ENCODE data around the gene SP110. TPM values are rescaled to one million over a fixed set of nuclear protein-coding genes. Genes with fewer than 3 reads are reported as not detected.

Gene SP110
- total and polyA plus RNA-seq, 11 donors: 7.1 to 44.7 (median 8.3) TPM

- no peak overlapping the region for H3K4me3 ChIP-seq
- H3K9me3 ChIP-seq: no peaks in the 10 kb centered on the region
- DNase-seq (no peak), ATAC-seq (no peak)
- TF ChIP-seq, protein P1, sequence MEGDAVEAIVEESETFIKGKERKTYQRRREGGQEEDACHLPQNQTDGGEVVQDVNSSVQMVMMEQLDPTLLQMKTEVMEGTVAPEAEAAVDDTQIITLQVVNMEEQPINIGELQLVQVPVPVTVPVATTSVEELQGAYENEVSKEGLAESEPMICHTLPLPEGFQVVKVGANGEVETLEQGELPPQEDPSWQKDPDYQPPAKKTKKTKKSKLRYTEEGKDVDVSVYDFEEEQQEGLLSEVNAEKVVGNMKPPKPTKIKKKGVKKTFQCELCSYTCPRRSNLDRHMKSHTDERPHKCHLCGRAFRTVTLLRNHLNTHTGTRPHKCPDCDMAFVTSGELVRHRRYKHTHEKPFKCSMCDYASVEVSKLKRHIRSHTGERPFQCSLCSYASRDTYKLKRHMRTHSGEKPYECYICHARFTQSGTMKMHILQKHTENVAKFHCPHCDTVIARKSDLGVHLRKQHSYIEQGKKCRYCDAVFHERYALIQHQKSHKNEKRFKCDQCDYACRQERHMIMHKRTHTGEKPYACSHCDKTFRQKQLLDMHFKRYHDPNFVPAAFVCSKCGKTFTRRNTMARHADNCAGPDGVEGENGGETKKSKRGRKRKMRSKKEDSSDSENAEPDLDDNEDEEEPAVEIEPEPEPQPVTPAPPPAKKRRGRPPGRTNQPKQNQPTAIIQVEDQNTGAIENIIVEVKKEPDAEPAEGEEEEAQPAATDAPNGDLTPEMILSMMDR (IDR thresholded peaks at IDR 0.05): no peak
- TF ChIP-seq POLR2A (IDR thresholded peaks at IDR 0.05): no peak
- H3K4me1 ChIP-seq: no peaks in the 10 kb centered on the region
- H3K27me3 ChIP-seq: no peaks in the 10 kb centered on the region
- 60 to 83% (median 80%) methylated on average over 2 of the region's 2 CpGs for WGBS, 4 donors
- H3K36me3 ChIP-seq: peaks cover 0 to 97% (median 76%) of the 10 kb centered on the region in 9 donors
- no peak overlapping the region for H3K27ac ChIP-seq
- intact Hi-C loops (cut with DNase I): no loop called here
These were observed 38.6 kb downstream of the SP110 start for GRCh38 chr2:230181195-230181594.

GRCh38 chr2:230179907-230180306 is 39.9 kb downstream of the SP110 start:
- ATAC-seq: no peak
- no peaks in the 10 kb centered on the region for H3K27me3 ChIP-seq
- intact Hi-C loops (cut with DNase I): no loop called here
- peaks cover 0 to 97% (median 85%) of the 10 kb centered on the region in 9 donors for H3K36me3 ChIP-seq
- 83 to 90% (median 88%) methylated on average over 7 of the region's 7 CpGs for WGBS, 4 donors
- H3K4me3 ChIP-seq: no peak overlapping the region
- H3K4me1 ChIP-seq: no peaks in the 10 kb centered on the region
- DNase-seq: no peak
- no peaks in the 10 kb centered on the region for H3K9me3 ChIP-seq
- no peak for TF ChIP-seq POLR2A (IDR thresholded peaks at IDR 0.05)
- TF ChIP-seq, protein P1 (IDR thresholded peaks at IDR 0.05): no peak
- no peak overlapping the region for H3K27ac ChIP-seq

DNA sequence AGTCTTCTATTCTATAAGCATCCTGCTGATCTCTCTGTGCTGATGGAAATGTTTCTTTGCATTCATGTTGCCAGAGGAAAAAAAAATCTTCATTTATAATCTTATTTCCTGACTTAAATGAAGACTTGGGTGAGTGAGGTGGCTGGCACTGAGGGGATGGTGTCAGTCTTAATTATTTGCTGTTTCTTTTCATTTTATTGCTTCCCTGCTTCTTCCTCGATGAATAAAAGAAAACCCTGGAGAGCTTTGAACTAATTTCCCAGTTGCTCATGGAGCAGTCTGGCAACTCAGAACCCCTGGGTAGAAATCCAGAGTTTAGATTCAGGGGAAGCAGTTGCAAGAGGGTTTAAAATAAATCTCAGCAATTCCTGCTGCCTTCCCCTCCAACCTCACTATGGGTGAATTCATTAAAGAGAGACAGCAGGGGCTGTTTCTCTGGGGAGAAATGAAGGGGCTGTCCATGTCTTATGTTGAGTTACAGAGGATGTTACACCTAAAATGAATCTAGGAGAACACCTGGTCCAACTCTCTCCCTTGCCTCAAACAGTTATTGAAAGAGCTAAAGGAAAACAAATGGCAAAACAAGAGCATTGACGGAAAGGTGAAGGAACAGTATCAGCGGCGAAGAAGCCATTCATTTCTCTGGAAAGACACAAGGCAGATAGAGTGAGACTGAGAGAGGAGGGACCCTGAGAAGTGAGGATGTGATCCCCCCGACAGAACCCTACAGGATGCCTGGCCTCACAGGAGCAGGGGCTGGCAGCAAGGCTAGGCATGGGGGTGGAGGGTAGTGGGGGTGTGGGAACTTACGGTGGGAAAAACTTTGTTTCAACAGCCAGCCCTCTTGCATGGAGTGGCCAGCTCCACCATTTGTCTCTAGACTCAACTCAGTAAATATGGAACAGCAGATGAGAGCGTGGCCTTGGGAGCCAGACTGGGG is 41.0 kb downstream of the SP110 start:
- peaks cover 0 to 97% (median 83%) of the 10 kb centered on the region in 9 donors for H3K36me3 ChIP-seq
- intact Hi-C loops (cut with DNase I): no loop called here
- no peak for TF ChIP-seq POLR2A (IDR thresholded peaks at IDR 0.05)
- TF ChIP-seq, protein P1 (IDR thresholded peaks at IDR 0.05): no peak
- ATAC-seq (no peak), DNase-seq (no peak)
- no peaks in the 10 kb centered on the region for H3K9me3 ChIP-seq
- 83 to 91% (median 88%) methylated on average over 7 of the region's 7 CpGs for WGBS, 4 donors
- H3K27ac ChIP-seq: no peak overlapping the region
- H3K27me3 ChIP-seq: no peaks in the 10 kb centered on the region
- H3K4me3 ChIP-seq: no peak overlapping the region
- no peaks in the 10 kb centered on the region for H3K4me1 ChIP-seq

GRCh38 chr2:230176996-230177395 is 42.8 kb downstream of the SP110 start:
- Histone ChIP-seq H3K4me1 (no peaks in the 10 kb centered on the region), H3K27ac (no peak overlapping the region), H3K36me3 (peaks cover 0 to 99% (median 69%) of the 10 kb centered on the region in 9 donors), H3K4me3 (no peak overlapping the region), H3K9me3 (no peaks in the 10 kb centered on the region), H3K27me3 (no peaks in the 10 kb centered on the region)
- ATAC-seq (no peak), DNase-seq (no peak)
- WGBS, 4 donors: 75 to 85% (median 81%) methylated on average over 3 of the region's 3 CpGs
- intact Hi-C loops (cut with DNase I): no loop called here
- no peak for TF ChIP-seq POLR2A (IDR thresholded peaks at IDR 0.05)
- TF ChIP-seq, protein P1 (IDR thresholded peaks at IDR 0.05): no peak

Measured in heart left ventricle (tissue), 16 donors.